ENCODE measurements around the gene ZNF692.

DNA sequence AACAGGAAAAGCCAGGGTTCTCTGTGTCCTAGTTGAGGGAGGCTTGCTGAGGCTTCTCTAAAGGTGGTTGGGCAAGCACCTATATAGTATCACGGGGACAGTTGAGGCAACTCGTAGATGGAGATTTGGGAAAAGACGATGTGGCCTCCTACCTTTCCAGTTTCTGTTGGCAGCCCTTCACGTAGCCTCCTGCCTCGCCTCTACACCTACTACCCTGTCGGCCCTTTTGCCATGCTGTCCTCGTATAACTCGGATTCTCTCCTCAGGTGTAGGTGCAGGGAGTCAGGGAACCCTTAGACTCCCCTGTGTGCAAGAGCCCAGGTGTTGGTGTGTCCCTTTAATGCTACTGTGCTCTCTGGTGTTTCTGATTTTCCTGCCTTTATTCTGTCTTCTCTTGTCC, 10.3 kb downstream of the ZNF692 start:
- TF ChIP-seq, protein P1, sequence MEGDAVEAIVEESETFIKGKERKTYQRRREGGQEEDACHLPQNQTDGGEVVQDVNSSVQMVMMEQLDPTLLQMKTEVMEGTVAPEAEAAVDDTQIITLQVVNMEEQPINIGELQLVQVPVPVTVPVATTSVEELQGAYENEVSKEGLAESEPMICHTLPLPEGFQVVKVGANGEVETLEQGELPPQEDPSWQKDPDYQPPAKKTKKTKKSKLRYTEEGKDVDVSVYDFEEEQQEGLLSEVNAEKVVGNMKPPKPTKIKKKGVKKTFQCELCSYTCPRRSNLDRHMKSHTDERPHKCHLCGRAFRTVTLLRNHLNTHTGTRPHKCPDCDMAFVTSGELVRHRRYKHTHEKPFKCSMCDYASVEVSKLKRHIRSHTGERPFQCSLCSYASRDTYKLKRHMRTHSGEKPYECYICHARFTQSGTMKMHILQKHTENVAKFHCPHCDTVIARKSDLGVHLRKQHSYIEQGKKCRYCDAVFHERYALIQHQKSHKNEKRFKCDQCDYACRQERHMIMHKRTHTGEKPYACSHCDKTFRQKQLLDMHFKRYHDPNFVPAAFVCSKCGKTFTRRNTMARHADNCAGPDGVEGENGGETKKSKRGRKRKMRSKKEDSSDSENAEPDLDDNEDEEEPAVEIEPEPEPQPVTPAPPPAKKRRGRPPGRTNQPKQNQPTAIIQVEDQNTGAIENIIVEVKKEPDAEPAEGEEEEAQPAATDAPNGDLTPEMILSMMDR (CRISPR knock-in tag; IDR thresholded peaks at IDR 0.05) = no peak
- TF ChIP-seq RFXAP (CRISPR knock-in tag; IDR thresholded peaks at IDR 0.05; ENCODE audit: borderline replicate concordance) = no peak
- no peak for TF ChIP-seq ZNF329 (CRISPR knock-in tag; IDR thresholded peaks at IDR 0.05; ENCODE audit: low read depth)
- TF ChIP-seq ZBTB40 (IDR thresholded peaks at IDR 0.05) = no peak
- no peak for TF ChIP-seq ZBTB40 (CRISPR knock-in tag; IDR thresholded peaks at IDR 0.05)
- no peak for TF ChIP-seq POLR2AphosphoS5 (IDR thresholded peaks at IDR 0.05; ENCODE audit: low read depth, low read length)
- TF ChIP-seq, protein P2, sequence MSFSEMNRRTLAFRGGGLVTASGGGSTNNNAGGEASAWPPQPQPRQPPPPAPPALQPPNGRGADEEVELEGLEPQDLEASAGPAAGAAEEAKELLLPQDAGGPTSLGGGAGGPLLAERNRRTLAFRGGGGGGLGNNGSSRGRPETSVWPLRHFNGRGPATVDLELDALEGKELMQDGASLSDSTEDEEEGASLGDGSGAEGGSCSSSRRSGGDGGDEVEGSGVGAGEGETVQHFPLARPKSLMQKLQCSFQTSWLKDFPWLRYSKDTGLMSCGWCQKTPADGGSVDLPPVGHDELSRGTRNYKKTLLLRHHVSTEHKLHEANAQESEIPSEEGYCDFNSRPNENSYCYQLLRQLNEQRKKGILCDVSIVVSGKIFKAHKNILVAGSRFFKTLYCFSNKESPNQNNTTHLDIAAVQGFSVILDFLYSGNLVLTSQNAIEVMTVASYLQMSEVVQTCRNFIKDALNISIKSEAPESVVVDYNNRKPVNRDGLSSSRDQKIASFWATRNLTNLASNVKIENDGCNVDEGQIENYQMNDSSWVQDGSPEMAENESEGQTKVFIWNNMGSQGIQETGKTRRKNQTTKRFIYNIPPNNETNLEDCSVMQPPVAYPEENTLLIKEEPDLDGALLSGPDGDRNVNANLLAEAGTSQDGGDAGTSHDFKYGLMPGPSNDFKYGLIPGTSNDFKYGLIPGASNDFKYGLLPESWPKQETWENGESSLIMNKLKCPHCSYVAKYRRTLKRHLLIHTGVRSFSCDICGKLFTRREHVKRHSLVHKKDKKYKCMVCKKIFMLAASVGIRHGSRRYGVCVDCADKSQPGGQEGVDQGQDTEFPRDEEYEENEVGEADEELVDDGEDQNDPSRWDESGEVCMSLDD (CRISPR knock-in tag; IDR thresholded peaks at IDR 0.05; ENCODE audit: borderline replicate concordance) = no peak
- no peak for TF ChIP-seq NRL (CRISPR knock-in tag; IDR thresholded peaks at IDR 0.05; ENCODE audit: borderline replicate concordance)
- TF ChIP-seq ELF4 (CRISPR knock-in tag; IDR thresholded peaks at IDR 0.05; ENCODE audit: borderline replicate concordance) = no peak
- no peak for TF ChIP-seq MLLT10 (CRISPR knock-in tag; IDR thresholded peaks at IDR 0.05)
- TF ChIP-seq POLR2AphosphoS2 (IDR thresholded peaks at IDR 0.05; ENCODE audit: low read depth, low read length) = no peak
- no peak for TF ChIP-seq ZNF766 (CRISPR knock-in tag; IDR thresholded peaks at IDR 0.05; ENCODE audit: borderline replicate concordance)

Data from HepG2 (cell line).